Bronchial epithelial cell (primary cell): ENCODE results near the gene SMC6. TPM values are rescaled to one million over a fixed set of nuclear protein-coding genes. Genes with fewer than 3 reads are reported as not detected.

Experiments
- DNase-seq: peaks from one replicate; pipeline ENCODE4 v3.0.0-alpha.2; 2010; ENCODE audit warnings: low read depth
- FAIRE-seq: peaks from 2 replicates; lab custom pipeline; 2011; peaks lifted over from hg19 to GRCh38; lab: Jason Lieb, UNC
- H3K27me3 ChIP-seq: 2 replicates; pipeline ENCODE4 v1.5.1; 2011; ENCODE audit warnings: low read length; ENCODE audit not compliant: control insufficient read depth, insufficient read depth
- H3K36me3 ChIP-seq: 2 replicates; pipeline ENCODE4 v1.5.1; 2011; ENCODE audit warnings: low read length; ENCODE audit not compliant: control insufficient read depth, insufficient read depth
- H3K4me3 ChIP-seq: 2 replicates; pipeline ENCODE4 v1.5.1; 2011; ENCODE audit warnings: mild to moderate bottlenecking, low read depth, low read length, control low read depth
- CTCF ChIP-seq: IDR thresholded peaks from 2 replicates; pipeline ENCODE4 v1.5.1; 2011; ENCODE audit warnings: mild to moderate bottlenecking, moderate library complexity, low read length, control low read depth, inconsistent platforms; ENCODE audit not compliant: insufficient read depth, severe bottlenecking
- total RNA-seq: library from RNA; depleted of rRNA; stranded (reverse); fragments of >200 nt; gene quantifications from 2 replicates; pipeline ENCODE4 v1.2.1, GENCODE V29; 2014

Gene SMC6
- total RNA-seq, 1 donor from 2014 or later, result 20.5 TPM

- no peak for TF ChIP-seq CTCF
- DNase-seq (no peak), FAIRE-seq (no peak)
- H3K36me3 ChIP-seq, result peaks cover 1% of the 10 kb centered on the region
- H3K4me3 ChIP-seq, result no peak overlapping the region
- no peaks in the 10 kb centered on the region for H3K27me3 ChIP-seq
Measured at GRCh38 chr2:17683981-17684380, 69.6 kb downstream of the SMC6 start.

- DNase-seq (no peak), FAIRE-seq (no peak)
- Histone ChIP-seq H3K27me3 (no peaks in the 10 kb centered on the region), H3K4me3 (no peak overlapping the region), H3K36me3 (peaks cover 1% of the 10 kb centered on the region)
- no peak for TF ChIP-seq CTCF
Measured at GRCh38 chr2:17682098-17682857, 71.3 kb downstream of the SMC6 start.

GRCh38 chr2:17680119-17680518, 73.5 kb downstream of the SMC6 start:
- H3K4me3 ChIP-seq, result no peak overlapping the region
- FAIRE-seq (no peak), DNase-seq (peak; percentile 65)
- no peaks in the 10 kb centered on the region for H3K27me3 ChIP-seq
- H3K36me3 ChIP-seq, result peaks cover 3% of the 10 kb centered on the region
- no peak for TF ChIP-seq CTCF

- Histone ChIP-seq H3K27me3 (no peaks in the 10 kb centered on the region), H3K4me3 (no peak overlapping the region), H3K36me3 (peaks cover 3% of the 10 kb centered on the region)
- DNase-seq (no peak), FAIRE-seq (no peak)
- no peak for TF ChIP-seq CTCF
Measured at GRCh38 chr2:17674817-17675216, 78.8 kb downstream of the SMC6 start.

GRCh38 chr2:17672583-17673317, 80.9 kb downstream of the SMC6 start:
- peak; percentile 85 for DNase-seq
- Histone ChIP-seq H3K36me3 (peaks cover 5% of the 10 kb centered on the region), H3K27me3 (no peaks in the 10 kb centered on the region), H3K4me3 (no peak overlapping the region)
- TF ChIP-seq CTCF, result no peak
- FAIRE-seq, result no peak
